ENCODE measurements around the gene ALDOA. TPM values are rescaled to one million over a fixed set of nuclear protein-coding genes. Genes with fewer than 3 reads are reported as not detected.

ALDOA gene
- total and polyA plus RNA-seq, 10 of the 15 experiments (the other 5 are each of a cell fraction or from before 2014, with no cell fraction given) = 218 to 2,339 (median 1,095) TPM

- no peak for TF ChIP-seq CTCF (IDR thresholded peaks at IDR 0.05 in 2 of 3, conservative IDR thresholded peaks at IDR 0.05 in 1 of 3; ENCODE audit: control insufficient read depth in 2 of 3, extremely low read depth in 1 of 3, insufficient read depth in 1 of 3, low read depth in 3 of 3, low read length in 3 of 3)
- no peak for TF ChIP-seq RFX5 (IDR thresholded peaks at IDR 0.05; ENCODE audit: low read depth, low read length)
- no peak for TF ChIP-seq MYC (IDR thresholded peaks at IDR 0.05; ENCODE audit: insufficient read depth, insufficient read length, insufficient replicate concordance, low read length, severe bottlenecking)
- no peak for TF ChIP-seq ATF2 (IDR thresholded peaks at IDR 0.05; ENCODE audit: low read length)
- TF ChIP-seq CHD2 (IDR thresholded peaks at IDR 0.05; ENCODE audit: borderline replicate concordance, low read depth, low read length) = no peak
- no peak for TF ChIP-seq CREB1 (IDR thresholded peaks at IDR 0.05; ENCODE audit: low read depth)
- TF ChIP-seq GATAD2B (conservative IDR thresholded peaks at IDR 0.05; ENCODE audit: low read depth) = no peak
- TF ChIP-seq NFXL1 (IDR thresholded peaks at IDR 0.05; ENCODE audit: borderline replicate concordance) = no peak
- no peak for TF ChIP-seq ZNF592 (IDR thresholded peaks at IDR 0.05)
- TF ChIP-seq ETV6 (conservative IDR thresholded peaks at IDR 0.05 in 1 of 2, IDR thresholded peaks at IDR 0.05 in 1 of 2; ENCODE audit: borderline replicate concordance in 1 of 2, low read depth in 1 of 2) = no peak
- no peak for TF ChIP-seq FOS (IDR thresholded peaks at IDR 0.05; ENCODE audit: borderline replicate concordance, extremely low read depth, insufficient read length)
- no peak for TF ChIP-seq CBX5 (IDR thresholded peaks at IDR 0.05; ENCODE audit: low read depth)
Observed at GRCh38 chr16:30051518-30051917, 14.0 kb upstream of the ALDOA start (continued).

All from GM12878 (cell line).